GM08714 (cell line): Measurements from ENCODE around the gene CHKA.

ENCODE experiments used
- H3K4me3 ChIP-seq: fragments of 200-500 bp; sonication (Bioruptor generic); 2 replicates; pipeline ENCODE4 v1.5.1; 2014; ENCODE audit warnings: mild to moderate bottlenecking, low read length, inconsistent platforms
- ZNF274 ChIP-seq: IDR thresholded peaks from 2 replicates; pipeline ENCODE4 v1.6.1; 2012; ENCODE audit warnings: mild to moderate bottlenecking, low read depth, low read length

CHKA gene

GRCh38 chr11:68053981-68054812, 67.0 kb downstream of the CHKA start:
- no peak for TF ChIP-seq ZNF274
- no peak overlapping the region for H3K4me3 ChIP-seq

GRCh38 chr11:68053117-68053516, 68.1 kb downstream of the CHKA start:
- H3K4me3 ChIP-seq: no peak overlapping the region
- no peak for TF ChIP-seq ZNF274

- no peak for TF ChIP-seq ZNF274
Observed at GRCh38 chr11:68052137-68052873, 68.9 kb downstream of the CHKA start.

DNA sequence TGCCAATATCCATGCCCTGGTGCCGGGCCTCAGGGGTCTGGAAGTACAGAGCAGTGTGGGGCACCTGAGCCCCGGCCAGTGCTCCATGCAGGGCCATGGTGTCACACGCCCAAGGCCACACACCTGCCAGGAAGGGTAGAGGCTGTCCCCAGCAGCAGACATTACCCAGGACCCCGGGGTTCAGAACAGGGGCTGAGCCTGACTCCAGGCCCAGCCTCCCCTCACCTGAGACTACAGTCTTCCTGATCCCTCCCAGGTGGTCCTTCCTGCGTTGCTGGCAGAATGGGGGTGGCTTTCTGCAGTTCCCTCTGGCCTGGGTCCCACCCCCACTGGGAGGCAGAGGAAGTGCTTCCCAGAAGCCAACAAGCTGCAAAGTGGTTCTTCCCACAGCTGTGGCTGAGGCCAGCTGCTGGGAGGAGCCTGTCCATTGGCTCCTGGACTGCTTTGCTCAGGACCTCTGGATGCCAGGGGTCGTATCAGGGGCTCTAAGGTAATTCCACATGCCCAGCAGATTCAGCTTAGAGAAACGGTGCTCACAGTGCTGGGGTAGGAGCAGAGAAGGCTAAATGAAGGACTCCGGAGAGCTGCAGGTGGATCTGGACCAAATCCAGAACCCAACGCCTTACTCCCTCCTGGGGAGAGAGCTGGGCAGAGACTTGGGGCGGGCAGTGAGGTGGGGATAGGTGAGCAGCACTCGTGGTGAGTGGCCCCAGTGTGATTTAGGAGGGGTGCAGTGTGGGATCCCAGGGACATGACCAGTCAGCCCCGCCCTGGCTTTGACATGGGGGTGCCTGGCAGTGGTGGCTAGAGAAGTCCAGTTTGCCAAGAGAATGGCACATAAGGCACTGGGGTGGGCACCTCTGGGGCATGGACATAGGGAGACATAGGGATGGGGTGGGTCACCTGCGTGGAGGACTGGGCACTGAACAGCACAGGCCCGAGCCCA, 69.7 kb downstream of the CHKA start:
- H3K4me3 ChIP-seq: no peak overlapping the region
- TF ChIP-seq ZNF274: no peak

More at GRCh38 chr11:68052137-68052873, 68.9 kb downstream of the CHKA start:
- H3K4me3 ChIP-seq: no peak overlapping the region

DNA sequence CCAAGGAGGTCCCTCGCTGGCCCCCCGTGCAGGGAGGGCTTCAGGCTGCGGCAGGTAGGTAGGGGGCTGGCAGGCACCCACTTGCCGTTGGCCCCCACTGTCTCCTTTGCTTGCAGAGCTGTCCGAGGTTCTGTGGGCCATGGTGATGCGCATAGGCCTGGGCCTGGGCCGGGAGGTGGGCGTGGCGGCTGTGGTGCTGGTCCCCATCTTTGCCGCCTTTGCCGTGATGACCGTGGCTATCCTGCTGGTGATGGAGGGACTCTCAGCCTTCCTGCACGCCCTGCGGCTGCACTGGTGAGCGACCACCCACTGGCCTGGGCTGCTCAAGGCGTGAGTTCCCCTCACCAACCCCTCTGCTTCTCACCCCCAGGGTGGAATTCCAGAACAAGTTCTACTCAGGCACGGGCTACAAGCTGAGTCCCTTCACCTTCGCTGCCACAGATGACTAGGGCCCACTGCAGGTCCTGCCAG, 70.8 kb downstream of the CHKA start:
- TF ChIP-seq ZNF274: no peak
- no peak overlapping the region for H3K4me3 ChIP-seq

DNA sequence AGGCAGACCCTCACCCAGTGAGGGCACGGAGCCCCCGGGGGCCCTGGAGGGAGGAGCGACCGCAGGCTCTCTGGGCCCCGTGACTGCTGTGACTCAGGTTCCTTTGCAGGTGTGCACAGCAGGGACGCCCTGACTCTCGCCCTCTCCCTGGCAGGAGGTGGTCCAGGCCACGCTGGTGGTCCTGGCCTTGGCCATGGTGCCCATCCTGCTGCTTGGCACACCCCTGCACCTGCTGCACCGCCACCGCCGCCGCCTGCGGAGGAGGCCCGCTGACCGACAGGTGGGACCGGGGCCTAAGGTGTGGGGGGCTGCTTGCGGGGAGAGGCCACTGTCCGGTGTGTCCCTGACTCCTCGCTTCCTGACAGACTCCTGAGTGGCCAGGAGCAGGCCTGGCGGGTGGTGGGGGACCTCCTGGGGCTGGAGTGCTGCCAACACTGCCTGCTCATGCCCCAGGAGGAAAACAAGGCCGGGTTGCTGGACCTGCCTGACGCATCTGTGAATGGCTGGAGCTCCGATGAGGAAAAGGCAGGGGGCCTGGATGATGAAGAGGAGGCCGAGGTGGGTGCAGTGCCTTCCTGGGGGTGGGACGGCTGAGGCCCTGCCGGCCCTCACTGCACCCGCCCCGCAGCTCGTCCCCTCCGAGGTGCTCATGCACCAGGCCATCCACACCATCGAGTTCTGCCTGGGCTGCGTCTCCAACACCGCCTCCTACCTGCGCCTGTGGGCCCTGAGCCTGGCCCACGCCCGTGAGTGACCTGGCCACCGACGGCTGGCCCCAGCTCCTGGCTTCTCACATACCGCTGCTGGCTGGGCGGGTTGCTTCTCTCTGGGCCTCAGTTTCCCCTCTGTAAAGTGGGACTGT, 71.4 kb downstream of the CHKA start:
- TF ChIP-seq ZNF274: no peak
- no peak overlapping the region for H3K4me3 ChIP-seq

DNA sequence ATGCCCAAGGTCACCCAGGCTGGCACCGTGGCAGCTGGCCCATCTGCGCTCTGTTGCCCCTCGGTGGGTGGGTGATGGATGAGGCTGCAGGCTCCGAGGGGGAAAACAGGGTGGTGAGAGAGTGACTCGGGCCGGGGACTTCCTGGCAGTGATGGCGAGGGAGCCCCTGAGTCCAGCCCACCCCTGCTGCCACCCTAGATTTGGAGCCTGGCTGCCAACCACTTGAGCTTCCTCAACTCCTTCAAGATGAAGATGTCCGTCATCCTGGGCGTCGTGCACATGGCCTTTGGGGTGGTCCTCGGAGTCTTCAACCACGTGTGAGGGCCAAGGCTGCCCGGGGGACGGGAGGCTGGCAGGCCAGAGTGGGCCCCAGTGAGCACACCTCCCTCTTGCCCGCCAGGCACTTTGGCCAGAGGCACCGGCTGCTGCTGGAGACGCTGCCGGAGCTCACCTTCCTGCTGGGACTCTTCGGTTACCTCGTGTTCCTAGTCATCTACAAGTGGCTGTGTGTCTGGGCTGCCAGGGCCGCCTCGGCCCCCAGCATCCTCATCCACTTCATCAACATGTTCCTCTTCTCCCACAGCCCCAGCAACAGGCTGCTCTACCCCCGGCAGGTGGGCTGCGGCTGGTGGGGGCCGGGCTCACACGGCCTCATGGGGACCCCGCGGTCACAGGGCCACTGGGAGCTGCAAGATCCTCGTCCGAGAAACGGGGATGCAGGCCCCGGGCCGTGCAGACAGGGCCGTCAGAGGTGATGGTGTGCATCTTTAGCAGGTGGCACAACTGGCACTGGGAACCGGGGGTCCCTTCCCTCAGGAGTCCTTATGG, 72.3 kb downstream of the CHKA start:
- TF ChIP-seq ZNF274: no peak
- no peak overlapping the region for H3K4me3 ChIP-seq

- no peak for TF ChIP-seq ZNF274
- no peak overlapping the region for H3K4me3 ChIP-seq
Observed at GRCh38 chr11:68047437-68048290, 73.5 kb downstream of the CHKA start.

DNA sequence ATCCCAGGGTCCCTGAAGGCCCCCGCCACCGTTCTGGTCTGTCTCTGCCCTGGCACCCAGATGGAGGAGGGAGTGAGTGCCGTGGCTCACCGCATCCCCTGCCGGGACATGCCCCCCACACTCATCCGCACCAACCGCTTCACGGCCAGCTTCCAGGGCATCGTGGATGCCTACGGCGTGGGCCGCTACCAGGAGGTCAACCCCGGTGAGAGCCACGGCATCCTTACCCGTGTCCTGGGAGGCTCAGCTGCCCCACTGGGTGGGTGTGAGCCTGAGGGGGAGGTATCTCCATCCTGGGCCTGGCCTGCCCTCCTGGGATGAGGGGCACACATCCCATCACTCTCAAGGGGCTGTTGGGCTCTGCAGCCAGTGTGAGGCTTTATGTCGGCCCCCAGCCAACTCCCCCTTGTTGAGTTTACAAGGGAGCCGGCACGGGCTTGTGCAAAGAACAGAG, 76.3 kb downstream of the CHKA start:
- no peak for TF ChIP-seq ZNF274
- no peak overlapping the region for H3K4me3 ChIP-seq

- H3K4me3 ChIP-seq: no peak overlapping the region
- TF ChIP-seq ZNF274: no peak
Observed at GRCh38 chr11:68044145-68044813, 76.9 kb downstream of the CHKA start.
